ENCODE data around the gene TRMT10C.

TRMT10C gene

GRCh38 chr3:101519685-101520365, 41.8 kb upstream of the TRMT10C start:
- Histone ChIP-seq H3K4me3 (replicated peaks; ENCODE audit: low read depth, low read length) (no peak overlapping the region), H3K27me3 (replicated peaks; ENCODE audit: control insufficient read depth, insufficient read depth, low read length) (no peaks in the 10 kb centered on the region), H3K36me3 (ENCODE audit: control insufficient read depth, insufficient read depth, low read length) (no peaks in the 10 kb centered on the region)
- no peak for TF ChIP-seq CTCF (IDR thresholded peaks at IDR 0.05; ENCODE audit: insufficient read depth, low read length, poor library complexity, severe bottlenecking)
- no peak for DNase-seq (ENCODE audit: extremely low read depth, insufficient read length)

GRCh38 chr3:101521211-101521701, 40.4 kb upstream of the TRMT10C start:
- Histone ChIP-seq H3K27me3 (replicated peaks; ENCODE audit: control insufficient read depth, insufficient read depth, low read length) (no peaks in the 10 kb centered on the region), H3K4me3 (replicated peaks; ENCODE audit: low read depth, low read length) (no peak overlapping the region), H3K36me3 (ENCODE audit: control insufficient read depth, insufficient read depth, low read length) (no peaks in the 10 kb centered on the region)
- TF ChIP-seq CTCF (IDR thresholded peaks at IDR 0.05; ENCODE audit: insufficient read depth, low read length, poor library complexity, severe bottlenecking), result no peak
- no peak for DNase-seq (ENCODE audit: extremely low read depth, insufficient read length)

- TF ChIP-seq CTCF (IDR thresholded peaks at IDR 0.05; ENCODE audit: insufficient read depth, low read length, poor library complexity, severe bottlenecking), result no peak
- no peaks in the 10 kb centered on the region for H3K27me3 ChIP-seq (replicated peaks; ENCODE audit: control insufficient read depth, insufficient read depth, low read length)
- no peak for DNase-seq (ENCODE audit: extremely low read depth, insufficient read length)
- H3K4me3 ChIP-seq (replicated peaks; ENCODE audit: low read depth, low read length), result no peak overlapping the region
- H3K36me3 ChIP-seq (ENCODE audit: control insufficient read depth, insufficient read depth, low read length), result no peaks in the 10 kb centered on the region
These were observed 34.2 kb upstream of the TRMT10C start for GRCh38 chr3:101527441-101527840.

- TF ChIP-seq CTCF (IDR thresholded peaks at IDR 0.05; ENCODE audit: insufficient read depth, low read length, poor library complexity, severe bottlenecking), result no peak
- Histone ChIP-seq H3K36me3 (ENCODE audit: control insufficient read depth, insufficient read depth, low read length) (no peaks in the 10 kb centered on the region), H3K27me3 (replicated peaks; ENCODE audit: control insufficient read depth, insufficient read depth, low read length) (no peaks in the 10 kb centered on the region), H3K4me3 (replicated peaks; ENCODE audit: low read depth, low read length) (no peak overlapping the region)
- no peak for DNase-seq (ENCODE audit: extremely low read depth, insufficient read length)
These were observed 33.8 kb upstream of the TRMT10C start for GRCh38 chr3:101527906-101528305.

GRCh38 chr3:101529816-101530685, 31.6 kb upstream of the TRMT10C start:
- no peak for TF ChIP-seq CTCF (IDR thresholded peaks at IDR 0.05; ENCODE audit: insufficient read depth, low read length, poor library complexity, severe bottlenecking)
- no peak for DNase-seq (ENCODE audit: extremely low read depth, insufficient read length)
- no peak overlapping the region for H3K4me3 ChIP-seq (replicated peaks; ENCODE audit: low read depth, low read length)
- H3K36me3 ChIP-seq (ENCODE audit: control insufficient read depth, insufficient read depth, low read length), result no peaks in the 10 kb centered on the region
- H3K27me3 ChIP-seq (replicated peaks; ENCODE audit: control insufficient read depth, insufficient read depth, low read length), result no peaks in the 10 kb centered on the region

Measured in GM06990 (cell line).